Measurements from ENCODE around the gene RALB.
"Not testable (repeated sequence)": the region's sequence is repeated elsewhere in the genome, so short reads cannot be mapped to it uniquely, and the experiment has no call there.

The RALB gene

DNA sequence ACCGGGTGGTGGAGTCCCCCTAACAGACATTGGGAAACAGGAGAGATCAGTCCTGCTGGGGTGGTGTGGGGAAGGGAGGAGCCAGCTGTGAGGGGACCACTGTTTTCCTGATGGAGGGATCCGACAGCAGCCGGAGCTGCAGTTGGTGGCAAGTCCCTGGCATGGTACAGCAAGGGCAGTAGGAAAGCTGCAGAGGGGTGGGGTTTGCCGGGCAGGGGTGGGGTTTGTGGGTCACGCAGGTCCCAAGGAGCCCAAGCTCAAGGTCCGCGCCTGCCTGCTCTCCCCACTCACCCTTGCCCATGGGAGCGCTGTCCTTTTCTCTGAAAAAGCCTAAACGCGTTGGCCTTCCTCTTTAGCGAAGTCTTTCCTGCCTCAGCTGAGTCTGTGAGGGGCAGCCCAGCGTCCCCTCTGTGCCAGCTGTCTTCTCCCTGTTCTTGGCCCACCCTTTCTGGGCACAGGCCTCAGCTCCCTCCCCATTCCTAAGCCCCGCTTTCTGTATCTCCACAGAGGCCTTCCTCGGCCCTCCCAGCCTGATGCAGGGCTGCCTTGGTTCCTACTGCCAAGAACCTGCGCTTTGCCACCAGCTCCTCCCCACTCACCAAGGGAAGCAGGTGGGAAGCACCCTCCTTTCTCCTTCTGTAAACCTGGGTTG lies 64.0 kb downstream of the RALB start:
- H3K4me3 ChIP-seq (ENCODE audit: low read depth, low read length) = no peak overlapping the region
- no peaks in the 10 kb centered on the region for H3K36me3 ChIP-seq (ENCODE audit: insufficient read depth, low read length)
- no peaks in the 10 kb centered on the region for H3K4me1 ChIP-seq (ENCODE audit: control insufficient read depth, insufficient read depth, low read length, unreplicated experiment)
- no peaks in the 10 kb centered on the region for H3K79me2 ChIP-seq (ENCODE audit: control insufficient read depth, insufficient read depth, low read length, unreplicated experiment)
- no peak overlapping the region for H2AFZ ChIP-seq (ENCODE audit: low read length, unreplicated experiment)
- no peaks in the 10 kb centered on the region for H3K27me3 ChIP-seq (ENCODE audit: insufficient read depth, low read length)
- no peak overlapping the region for H3K27ac ChIP-seq (ENCODE audit: low read depth, low read length)

DNA sequence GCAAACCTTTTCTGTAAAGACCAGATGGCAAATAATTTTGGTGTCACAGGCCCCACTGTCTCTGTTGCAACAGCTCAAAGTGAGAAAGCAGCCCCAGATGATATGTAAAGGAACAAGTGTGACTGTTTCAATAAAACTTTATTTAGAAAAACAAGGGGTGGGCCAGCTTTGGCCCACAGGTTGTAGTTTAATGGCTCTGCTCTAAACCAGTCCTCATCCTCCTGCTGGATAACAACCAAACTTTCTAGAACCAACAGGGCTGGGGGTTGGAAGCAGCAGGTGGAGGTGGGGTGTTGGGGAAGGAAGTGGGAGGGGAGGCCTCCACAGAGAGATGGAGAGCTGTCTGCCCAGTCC lies 64.5 kb downstream of the RALB start:
- Histone ChIP-seq H2AFZ (ENCODE audit: low read length, unreplicated experiment) (no peak overlapping the region), H3K27ac (ENCODE audit: low read depth, low read length) (no peak overlapping the region), H3K27me3 (ENCODE audit: insufficient read depth, low read length) (no peaks in the 10 kb centered on the region)

DNA sequence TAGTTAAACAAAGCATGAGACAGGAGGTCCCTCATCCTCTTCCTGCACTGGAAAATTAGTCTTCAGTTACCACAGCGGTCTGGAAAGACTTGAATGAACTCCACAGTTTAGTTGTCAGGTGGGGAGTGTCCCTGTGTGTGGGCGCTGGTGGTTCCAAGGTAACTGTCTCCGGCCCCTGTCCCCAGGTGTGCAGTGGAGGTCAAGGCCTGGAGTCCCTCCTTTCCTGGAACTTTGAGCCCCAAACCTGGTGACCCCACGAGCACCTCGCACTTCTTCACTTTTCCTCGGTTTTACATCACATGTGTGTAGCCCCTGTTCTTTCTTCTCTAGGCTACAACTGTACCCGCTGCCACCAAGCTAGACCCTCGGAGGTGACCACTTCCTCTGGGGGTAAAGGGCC lies 65.3 kb downstream of the RALB start:
- H3K36me3 ChIP-seq (ENCODE audit: insufficient read depth, low read length) = no peaks in the 10 kb centered on the region
- H3K27me3 ChIP-seq (ENCODE audit: insufficient read depth, low read length) = no peaks in the 10 kb centered on the region
- H3K4me1 ChIP-seq (ENCODE audit: control insufficient read depth, insufficient read depth, low read length, unreplicated experiment) = no peaks in the 10 kb centered on the region
- H3K79me2 ChIP-seq (ENCODE audit: control insufficient read depth, insufficient read depth, low read length, unreplicated experiment) = no peaks in the 10 kb centered on the region
- no peak overlapping the region for H3K4me3 ChIP-seq (ENCODE audit: low read depth, low read length)
- H2AFZ ChIP-seq (ENCODE audit: low read length, unreplicated experiment) = no peak overlapping the region
- no peak overlapping the region for H3K27ac ChIP-seq (ENCODE audit: low read depth, low read length)

More for the DNA sequence above, 64.5 kb downstream of the RALB start:
- Histone ChIP-seq H3K36me3 (ENCODE audit: insufficient read depth, low read length) (no peaks in the 10 kb centered on the region), H3K4me1 (ENCODE audit: control insufficient read depth, insufficient read depth, low read length, unreplicated experiment) (no peaks in the 10 kb centered on the region), H3K4me3 (ENCODE audit: low read depth, low read length) (no peak overlapping the region), H3K79me2 (ENCODE audit: control insufficient read depth, insufficient read depth, low read length, unreplicated experiment) (no peaks in the 10 kb centered on the region)

DNA sequence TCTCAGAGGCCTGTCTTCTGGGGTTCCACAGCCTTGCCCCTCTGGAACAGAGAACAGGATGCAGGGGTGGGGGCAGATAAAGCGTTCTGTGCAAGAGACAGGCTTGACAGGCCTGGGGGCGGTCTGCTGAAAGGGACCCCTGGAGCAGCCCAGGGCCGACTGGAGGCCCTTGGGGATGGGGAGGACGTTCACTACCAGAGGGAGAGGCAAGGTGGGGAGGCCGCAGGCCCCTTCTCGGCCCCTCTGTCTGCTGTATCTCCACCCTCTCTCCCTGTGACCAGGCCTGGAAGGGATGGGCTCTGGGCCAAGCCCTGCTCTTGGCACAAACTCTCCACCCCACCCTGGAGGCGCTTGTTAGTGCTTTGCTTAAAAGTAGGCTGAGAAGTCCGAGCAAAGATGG lies 66.0 kb downstream of the RALB start:
- Histone ChIP-seq H3K27me3 (ENCODE audit: insufficient read depth, low read length) (no peaks in the 10 kb centered on the region), H2AFZ (ENCODE audit: low read length, unreplicated experiment) (no peak overlapping the region), H3K4me1 (ENCODE audit: control insufficient read depth, insufficient read depth, low read length, unreplicated experiment) (no peaks in the 10 kb centered on the region), H3K79me2 (ENCODE audit: control insufficient read depth, insufficient read depth, low read length, unreplicated experiment) (no peaks in the 10 kb centered on the region), H3K4me3 (ENCODE audit: low read depth, low read length) (no peak overlapping the region), H3K27ac (ENCODE audit: low read depth, low read length) (no peak overlapping the region), H3K36me3 (ENCODE audit: insufficient read depth, low read length) (no peaks in the 10 kb centered on the region)

DNA sequence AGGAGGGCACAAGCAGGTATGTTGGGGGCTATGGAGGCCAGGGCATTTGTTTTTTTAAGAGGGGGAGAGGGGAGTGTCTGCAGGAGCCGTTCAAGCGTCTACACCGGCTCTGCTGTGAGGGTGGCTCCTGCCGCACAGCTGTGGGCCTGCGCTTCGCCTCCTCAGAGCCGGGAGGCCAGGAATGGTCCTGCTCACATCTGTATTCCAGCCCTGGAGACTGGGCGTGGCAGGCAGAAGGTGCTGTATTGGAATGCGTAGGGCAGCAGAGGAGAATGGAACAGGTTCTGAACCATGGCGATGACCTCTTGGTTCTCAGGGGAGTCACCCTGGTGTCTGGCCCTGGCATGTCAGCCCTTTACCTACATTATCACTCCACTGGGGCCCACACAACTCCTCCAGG lies 66.5 kb downstream of the RALB start:
- H3K27me3 ChIP-seq (ENCODE audit: insufficient read depth, low read length) = no peaks in the 10 kb centered on the region
- no peak overlapping the region for H3K27ac ChIP-seq (ENCODE audit: low read depth, low read length)
- no peak overlapping the region for H3K4me3 ChIP-seq (ENCODE audit: low read depth, low read length)
- H2AFZ ChIP-seq (ENCODE audit: low read length, unreplicated experiment) = no peak overlapping the region
- H3K4me1 ChIP-seq (ENCODE audit: control insufficient read depth, insufficient read depth, low read length, unreplicated experiment) = no peaks in the 10 kb centered on the region
- no peaks in the 10 kb centered on the region for H3K36me3 ChIP-seq (ENCODE audit: insufficient read depth, low read length)
- no peaks in the 10 kb centered on the region for H3K79me2 ChIP-seq (ENCODE audit: control insufficient read depth, insufficient read depth, low read length, unreplicated experiment)

DNA sequence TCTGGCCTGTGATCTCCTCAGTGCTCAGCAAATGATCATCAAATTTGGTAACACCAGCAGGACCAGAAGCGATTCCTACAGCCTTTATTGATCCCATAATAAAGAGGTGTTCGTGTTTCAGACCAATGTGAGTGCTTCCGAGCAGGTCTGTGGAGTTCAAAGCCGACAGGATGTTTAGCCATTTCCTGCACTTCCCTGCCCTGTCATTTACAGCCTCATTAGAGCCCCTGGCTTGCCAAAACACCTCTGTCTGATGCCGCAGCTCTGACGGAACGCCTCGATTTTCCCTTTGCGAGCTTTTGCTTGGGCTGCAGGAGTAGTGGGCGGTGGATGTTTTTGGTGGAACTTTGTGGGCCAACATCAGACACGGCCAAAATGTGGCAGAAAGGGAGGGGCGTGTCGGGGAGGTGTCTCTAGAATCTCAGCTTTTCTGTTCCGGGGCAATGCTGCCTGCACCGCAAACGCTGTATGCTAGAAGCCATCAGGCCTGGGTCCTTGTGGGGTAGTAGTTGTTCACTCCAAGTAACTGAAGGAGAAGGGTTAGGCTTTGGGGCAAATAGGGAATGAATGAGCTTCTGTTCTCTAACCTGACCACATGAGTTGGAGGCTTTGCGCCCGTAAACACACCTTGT lies 67.2 kb downstream of the RALB start:
- Histone ChIP-seq H3K4me3 (ENCODE audit: low read depth, low read length) (no peak overlapping the region), H3K27ac (ENCODE audit: low read depth, low read length) (no peak overlapping the region), H3K27me3 (ENCODE audit: insufficient read depth, low read length) (no peaks in the 10 kb centered on the region), H3K36me3 (ENCODE audit: insufficient read depth, low read length) (no peaks in the 10 kb centered on the region), H3K79me2 (ENCODE audit: control insufficient read depth, insufficient read depth, low read length, unreplicated experiment) (no peaks in the 10 kb centered on the region), H3K4me1 (ENCODE audit: control insufficient read depth, insufficient read depth, low read length, unreplicated experiment) (no peaks in the 10 kb centered on the region), H2AFZ (ENCODE audit: low read length, unreplicated experiment) (no peak overlapping the region)

DNA sequence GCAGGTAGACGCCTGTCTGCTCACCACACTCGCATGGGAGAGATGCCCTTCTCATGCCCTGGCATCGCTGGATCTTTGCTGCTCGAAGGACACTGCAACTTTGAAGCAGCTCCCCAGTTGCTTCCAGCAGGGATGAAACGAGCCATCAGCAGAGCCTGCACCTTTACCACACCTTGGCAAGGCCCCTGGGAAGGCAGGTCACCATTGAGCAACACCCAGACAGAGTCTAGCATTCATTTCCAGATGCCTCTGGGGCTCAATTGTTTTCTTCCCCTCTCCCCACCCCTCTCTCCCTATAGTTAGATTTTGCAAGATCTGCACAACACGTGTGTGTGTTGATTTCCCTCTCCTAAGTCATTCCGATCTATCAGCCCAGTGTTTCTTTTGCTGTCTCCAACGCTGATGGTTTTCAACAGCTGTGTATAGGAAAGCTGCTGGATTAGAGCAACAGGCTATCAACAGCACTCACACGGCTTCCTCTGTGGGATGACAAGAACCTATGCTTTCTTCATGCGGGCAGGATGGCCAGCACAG lies 67.7 kb downstream of the RALB start:
- Histone ChIP-seq H3K27me3 (ENCODE audit: insufficient read depth, low read length) (no peaks in the 10 kb centered on the region), H3K79me2 (ENCODE audit: control insufficient read depth, insufficient read depth, low read length, unreplicated experiment) (no peaks in the 10 kb centered on the region), H3K27ac (ENCODE audit: low read depth, low read length) (no peak overlapping the region), H3K4me1 (ENCODE audit: control insufficient read depth, insufficient read depth, low read length, unreplicated experiment) (no peaks in the 10 kb centered on the region), H2AFZ (ENCODE audit: low read length, unreplicated experiment) (no peak overlapping the region), H3K36me3 (ENCODE audit: insufficient read depth, low read length) (no peaks in the 10 kb centered on the region), H3K4me3 (ENCODE audit: low read depth, low read length) (no peak overlapping the region)

DNA sequence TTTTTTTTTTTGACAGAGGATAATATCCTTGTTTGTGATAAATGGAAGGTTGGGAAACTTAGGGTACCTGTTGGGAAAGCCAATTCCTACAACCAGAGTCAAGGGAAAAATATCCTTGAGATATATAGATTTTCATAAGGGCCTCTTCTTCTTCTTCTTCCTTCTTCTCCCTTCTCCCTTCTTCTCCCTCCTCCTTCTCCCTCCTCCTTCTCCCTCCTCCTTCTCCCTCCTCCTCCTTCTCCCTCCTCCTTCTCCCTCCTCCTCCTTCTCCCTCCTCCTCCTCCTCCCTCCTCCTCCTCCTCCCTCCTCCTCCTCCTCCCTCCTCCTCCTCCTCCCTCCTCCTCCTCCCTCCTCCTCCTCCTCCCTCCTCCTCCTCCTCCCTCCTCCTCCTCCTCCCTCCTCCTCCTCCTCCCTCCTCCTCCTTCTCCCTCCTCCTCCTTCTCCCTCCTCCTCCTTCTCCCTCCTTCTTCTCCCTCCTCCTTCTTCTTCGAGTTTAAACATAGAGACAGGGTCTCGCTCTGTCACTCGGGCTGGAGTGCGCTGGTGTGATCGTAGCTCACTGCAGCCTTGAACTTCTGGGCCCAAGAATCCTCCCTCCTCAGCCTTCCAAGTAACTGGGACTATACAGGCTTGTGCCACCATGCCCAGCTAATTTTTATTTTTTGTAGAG lies 68.4 kb downstream of the RALB start:
- H3K4me1 ChIP-seq (ENCODE audit: control insufficient read depth, insufficient read depth, low read length, unreplicated experiment); H3K27ac ChIP-seq (ENCODE audit: low read depth, low read length); H2AFZ ChIP-seq (ENCODE audit: low read length, unreplicated experiment); H3K36me3 ChIP-seq (ENCODE audit: insufficient read depth, low read length); H3K79me2 ChIP-seq (ENCODE audit: control insufficient read depth, insufficient read depth, low read length, unreplicated experiment); H3K4me3 ChIP-seq (ENCODE audit: low read depth, low read length); H3K27me3 ChIP-seq (ENCODE audit: insufficient read depth, low read length): not testable (repeated sequence)

DNA sequence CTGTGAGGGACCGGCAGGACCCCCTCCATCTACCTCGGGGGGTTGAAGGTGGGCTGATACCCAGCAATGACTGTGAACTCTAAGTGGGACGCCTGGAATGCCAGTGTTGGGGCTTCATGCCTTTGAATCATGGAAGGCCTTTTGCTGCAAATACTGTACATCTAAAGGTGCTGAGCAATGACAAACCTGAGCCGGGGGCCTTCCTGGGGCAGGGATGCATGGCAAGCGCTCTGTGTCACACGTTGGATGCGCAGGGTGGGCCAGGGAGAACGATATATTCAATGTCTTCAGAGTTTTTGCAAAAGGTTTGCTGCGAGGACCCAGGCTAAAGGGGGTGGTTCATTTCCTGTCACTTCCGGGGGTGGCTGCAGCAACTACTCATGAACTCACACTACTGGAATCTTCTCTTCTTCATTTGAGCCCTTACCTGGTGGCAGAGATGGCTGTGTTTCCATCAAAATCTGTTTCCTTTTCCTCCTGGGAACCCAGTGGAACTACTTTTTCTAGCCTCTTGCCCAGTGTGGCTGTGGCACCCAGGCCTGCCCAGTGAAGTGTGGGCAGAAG lies 69.2 kb downstream of the RALB start:
- Histone ChIP-seq H3K4me1 (ENCODE audit: control insufficient read depth, insufficient read depth, low read length, unreplicated experiment) (no peaks in the 10 kb centered on the region), H3K27me3 (ENCODE audit: insufficient read depth, low read length) (no peaks in the 10 kb centered on the region), H3K4me3 (ENCODE audit: low read depth, low read length) (no peak overlapping the region), H3K36me3 (ENCODE audit: insufficient read depth, low read length) (no peaks in the 10 kb centered on the region), H3K79me2 (ENCODE audit: control insufficient read depth, insufficient read depth, low read length, unreplicated experiment) (no peaks in the 10 kb centered on the region), H3K27ac (ENCODE audit: low read depth, low read length) (no peak overlapping the region), H2AFZ (ENCODE audit: low read length, unreplicated experiment) (no peak overlapping the region)

DNA sequence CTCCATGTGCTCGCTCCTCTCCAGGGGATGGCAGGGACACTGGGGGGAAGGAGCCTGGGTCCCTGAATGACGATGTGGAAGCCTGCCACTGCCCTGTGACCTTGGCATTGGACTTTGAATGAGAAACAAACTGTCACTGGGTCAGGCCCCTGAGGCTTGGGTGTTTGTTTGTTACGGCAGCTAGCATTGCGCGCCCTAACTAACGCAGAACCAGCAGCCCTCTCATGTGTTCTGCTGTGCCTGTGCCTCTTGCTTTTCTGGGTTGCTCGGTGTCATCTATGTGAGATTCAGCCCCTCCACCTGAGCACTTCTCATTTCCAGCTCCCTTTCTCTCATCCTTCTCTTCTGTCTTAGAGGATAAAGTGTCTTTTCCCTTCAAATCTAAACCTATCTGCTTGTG lies 69.7 kb downstream of the RALB start:
- Histone ChIP-seq H3K27me3 (ENCODE audit: insufficient read depth, low read length) (no peaks in the 10 kb centered on the region), H2AFZ (ENCODE audit: low read length, unreplicated experiment) (no peak overlapping the region), H3K4me3 (ENCODE audit: low read depth, low read length) (no peak overlapping the region), H3K36me3 (ENCODE audit: insufficient read depth, low read length) (no peaks in the 10 kb centered on the region), H3K79me2 (ENCODE audit: control insufficient read depth, insufficient read depth, low read length, unreplicated experiment) (no peaks in the 10 kb centered on the region), H3K27ac (ENCODE audit: low read depth, low read length) (no peak overlapping the region), H3K4me1 (ENCODE audit: control insufficient read depth, insufficient read depth, low read length, unreplicated experiment) (no peaks in the 10 kb centered on the region)

Measured in ACC112 (cell line).